Right kidney (tissue), 1 donor: ENCODE measurements around the gene ENOX1.

Source experiments
- DNase-seq: peaks from one replicate; pipeline ENCODE4 v3.0.0-alpha.2; 2016

ENOX1 gene

GRCh38 chr13:43608400-43609137 is 178.2 kb downstream of the ENOX1 start:
- no peak for DNase-seq

GRCh38 chr13:43597599-43597945 is 189.2 kb downstream of the ENOX1 start:
- DNase-seq: no peak

DNA sequence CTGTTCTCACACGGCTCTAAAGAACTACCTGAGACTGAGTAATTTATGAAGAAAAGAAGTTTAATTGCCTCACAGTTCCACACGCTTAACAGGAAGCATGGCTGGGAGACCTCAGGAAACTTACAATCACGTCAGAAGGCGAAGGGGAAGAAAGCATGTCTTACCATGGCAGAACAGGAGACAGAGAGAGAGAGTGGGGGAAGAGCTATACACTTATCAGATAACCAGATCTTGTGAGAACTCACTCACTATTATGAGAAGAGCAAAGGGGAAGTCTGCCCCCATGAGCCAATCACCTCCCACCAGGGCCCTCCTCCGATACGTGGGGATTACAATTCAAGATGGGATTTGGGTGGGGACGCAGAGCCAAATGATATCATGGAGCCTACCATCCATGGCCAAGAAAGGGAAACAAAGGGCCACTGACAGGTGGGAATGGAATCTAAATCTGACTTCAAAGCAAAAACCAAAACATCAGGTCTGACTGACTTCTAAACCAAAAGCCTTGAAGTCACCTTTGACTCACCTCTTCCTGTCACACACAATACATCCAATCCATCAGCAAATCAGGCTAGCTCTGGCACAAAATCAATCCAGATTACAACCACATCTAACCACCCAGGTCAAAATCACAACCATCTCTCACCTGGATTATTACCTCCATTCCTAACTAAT is 189.7 kb downstream of the ENOX1 start:
- no peak for DNase-seq

GRCh38 chr13:43596006-43596405 is 190.8 kb downstream of the ENOX1 start:
- no peak for DNase-seq

DNA sequence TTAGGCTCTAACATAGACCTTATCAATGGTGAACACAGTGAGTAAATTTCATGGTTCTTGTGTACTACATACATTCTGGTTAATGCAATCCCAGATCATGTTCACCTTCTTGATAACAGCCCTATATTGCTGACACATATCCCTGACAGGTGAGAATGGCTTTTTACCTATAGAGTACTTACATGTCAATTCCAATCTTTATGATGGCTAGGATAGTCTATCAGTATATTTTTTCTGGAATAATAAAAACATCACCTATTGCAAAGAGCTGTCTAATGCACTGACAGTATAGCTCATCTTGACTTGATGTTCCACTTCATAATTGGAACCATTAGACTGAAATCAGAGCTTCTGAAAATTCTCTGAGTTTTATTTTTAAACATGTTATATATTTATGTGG is 199.4 kb downstream of the ENOX1 start:
- no peak for DNase-seq

DNA sequence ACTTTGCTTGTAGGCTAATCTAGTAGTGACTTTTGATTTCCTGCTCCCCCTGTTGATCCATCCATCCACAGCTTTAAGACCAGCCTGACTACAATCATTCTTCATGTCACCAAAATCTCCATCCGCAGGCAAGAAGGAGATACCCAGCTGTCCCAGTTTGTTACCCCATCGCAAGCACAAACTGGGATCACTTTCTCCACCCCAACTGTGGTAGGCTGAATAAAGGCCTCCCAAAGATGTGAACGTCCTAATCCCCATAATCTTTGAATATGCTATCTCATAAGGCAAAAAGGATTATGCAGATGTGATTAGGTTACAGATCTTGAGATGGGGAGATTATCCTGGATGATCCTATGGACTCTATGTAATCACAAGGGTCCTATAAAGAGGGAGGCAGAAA is 202.0 kb downstream of the ENOX1 start:
- DNase-seq: no peak

DNA sequence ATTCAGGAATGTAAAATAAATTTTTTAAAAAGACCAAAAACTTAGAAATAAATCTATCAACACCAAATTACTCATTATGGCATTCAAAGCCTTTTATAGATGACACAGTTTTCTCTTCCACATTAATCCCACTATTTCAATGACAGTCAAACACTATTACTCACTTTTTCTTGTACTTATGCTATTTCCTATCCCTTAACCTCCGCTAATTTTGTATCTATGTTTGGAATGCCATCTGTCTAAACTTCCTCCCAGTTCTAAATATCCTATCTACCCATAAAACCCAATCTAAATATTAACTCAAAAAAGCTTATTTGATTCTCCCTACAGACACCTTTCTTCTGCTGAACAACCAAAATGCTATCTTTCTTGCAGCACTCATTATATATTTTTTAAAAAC is 203.5 kb downstream of the ENOX1 start:
- DNase-seq: no peak

GRCh38 chr13:43580280-43580679 is 206.5 kb downstream of the ENOX1 start:
- no peak for DNase-seq

- no peak for DNase-seq
Measured at GRCh38 chr13:43579321-43579720, 207.5 kb downstream of the ENOX1 start.

- no peak for DNase-seq
Measured at GRCh38 chr13:43574605-43575004, 212.2 kb downstream of the ENOX1 start.

- no peak for DNase-seq
Measured at GRCh38 chr13:43573802-43574514, 212.8 kb downstream of the ENOX1 start.

DNA sequence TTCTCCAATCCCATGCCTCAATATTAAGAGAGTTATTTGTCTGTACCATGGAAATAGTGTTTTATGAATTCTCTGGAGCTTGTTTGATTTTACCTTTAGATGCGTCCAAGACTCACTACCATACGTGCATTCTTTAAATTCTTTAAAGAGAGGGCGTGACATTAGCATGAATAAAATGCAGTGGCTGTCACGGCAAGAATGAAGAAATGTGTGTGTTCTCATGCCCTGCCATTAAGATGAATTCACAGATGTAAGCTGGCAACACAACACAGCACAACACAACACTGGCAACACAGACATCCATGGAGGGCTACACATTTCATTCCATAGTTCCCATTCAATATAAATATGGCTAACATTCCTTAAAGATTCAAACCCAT is 213.4 kb downstream of the ENOX1 start:
- DNase-seq: no peak

DNA sequence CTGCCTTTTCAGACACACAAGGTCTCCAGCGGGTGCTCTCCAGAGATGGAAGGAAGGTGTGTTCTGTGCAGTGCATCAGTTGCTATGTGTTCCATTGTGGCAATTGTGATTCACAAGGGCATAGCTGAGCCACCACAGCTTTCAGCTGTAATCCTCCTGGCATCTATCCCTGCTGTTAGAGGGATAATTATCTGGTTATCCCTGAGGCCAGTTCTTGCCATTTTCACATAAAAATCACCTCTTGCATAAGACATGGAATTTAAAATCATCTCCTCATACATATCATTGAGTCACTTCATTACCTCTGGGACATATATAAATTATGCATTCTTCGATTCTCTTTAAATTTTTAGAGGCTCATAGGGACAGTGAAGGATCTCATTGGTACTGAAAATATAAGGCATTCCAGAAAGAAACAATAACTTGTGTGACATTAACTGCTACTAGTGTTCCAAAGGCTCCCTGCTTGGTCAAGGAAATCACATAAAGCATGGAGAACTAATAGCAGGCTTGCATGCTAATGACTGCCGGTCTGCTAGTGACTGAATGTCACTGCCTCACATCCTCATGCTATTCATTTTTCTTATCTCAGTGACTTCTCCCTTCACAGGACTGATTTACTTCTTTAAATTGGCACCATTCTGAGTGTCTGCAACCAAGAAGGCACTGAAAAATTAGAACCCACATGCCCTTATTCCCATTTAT is 214.0 kb downstream of the ENOX1 start:
- DNase-seq: no peak

- no peak for DNase-seq
Measured at GRCh38 chr13:43569658-43570057, 217.1 kb downstream of the ENOX1 start.

DNA sequence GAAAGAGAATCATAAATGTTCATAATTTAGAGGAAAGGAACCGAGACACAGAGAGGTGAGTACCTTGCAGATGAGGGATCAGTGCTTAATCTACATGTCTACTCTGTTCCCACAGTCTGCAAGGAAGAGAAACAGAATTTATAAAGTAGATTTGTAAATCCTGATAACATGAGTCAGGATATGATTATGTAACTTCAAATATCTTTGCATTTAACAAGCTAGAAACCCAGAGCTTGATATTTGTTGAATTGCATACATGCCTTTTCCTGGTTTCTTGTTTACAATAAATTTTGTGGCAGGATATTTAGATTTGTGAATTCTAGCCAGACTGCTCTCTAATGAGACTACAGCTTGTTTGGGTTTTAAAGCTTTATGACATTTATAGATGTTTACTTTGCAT is 219.2 kb downstream of the ENOX1 start:
- no peak for DNase-seq

DNA sequence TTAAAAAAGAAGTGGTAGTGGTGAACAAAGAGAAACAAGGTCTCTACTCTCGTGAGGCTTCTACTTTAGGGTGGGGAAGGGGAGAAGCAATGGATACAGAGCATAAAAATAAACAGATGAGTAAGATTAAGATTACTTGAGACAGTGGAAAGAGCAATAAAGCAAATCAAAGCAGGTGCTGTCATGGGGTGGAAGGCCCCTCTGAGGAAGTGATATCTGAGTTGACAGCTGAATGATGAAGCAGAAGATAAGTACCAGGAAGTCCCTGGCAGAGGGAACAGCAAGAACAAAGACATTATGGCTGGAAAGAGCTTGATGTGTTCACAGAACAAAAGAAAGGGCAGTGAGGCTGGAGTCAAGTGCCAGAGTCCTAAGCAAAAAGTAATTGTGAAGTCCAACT is 221.8 kb downstream of the ENOX1 start:
- DNase-seq: no peak

GRCh38 chr13:43561081-43561480 is 225.7 kb downstream of the ENOX1 start:
- no peak for DNase-seq

GRCh38 chr13:43558939-43559338 is 227.8 kb downstream of the ENOX1 start:
- no peak for DNase-seq

GRCh38 chr13:43558326-43558725 is 228.4 kb downstream of the ENOX1 start:
- DNase-seq: no peak

DNA sequence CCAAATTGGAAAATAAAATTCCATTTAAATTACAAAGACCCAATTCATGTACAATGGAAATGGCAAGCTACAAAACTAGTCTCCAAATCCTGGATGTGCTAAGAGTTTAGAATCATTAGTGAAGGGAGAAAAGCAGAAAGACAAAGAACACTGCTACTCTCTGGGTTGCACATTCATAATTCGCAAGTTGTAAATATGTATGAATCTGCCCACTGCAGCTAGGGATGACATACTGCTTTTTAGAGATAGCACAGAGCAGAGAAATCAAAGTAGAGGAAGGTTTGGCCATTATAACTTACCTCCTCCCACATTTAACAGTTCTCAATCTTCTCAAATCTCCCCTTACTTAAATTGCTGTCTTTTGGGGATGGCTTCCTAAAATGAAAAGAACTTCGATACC is 231.1 kb downstream of the ENOX1 start:
- DNase-seq: no peak

DNA sequence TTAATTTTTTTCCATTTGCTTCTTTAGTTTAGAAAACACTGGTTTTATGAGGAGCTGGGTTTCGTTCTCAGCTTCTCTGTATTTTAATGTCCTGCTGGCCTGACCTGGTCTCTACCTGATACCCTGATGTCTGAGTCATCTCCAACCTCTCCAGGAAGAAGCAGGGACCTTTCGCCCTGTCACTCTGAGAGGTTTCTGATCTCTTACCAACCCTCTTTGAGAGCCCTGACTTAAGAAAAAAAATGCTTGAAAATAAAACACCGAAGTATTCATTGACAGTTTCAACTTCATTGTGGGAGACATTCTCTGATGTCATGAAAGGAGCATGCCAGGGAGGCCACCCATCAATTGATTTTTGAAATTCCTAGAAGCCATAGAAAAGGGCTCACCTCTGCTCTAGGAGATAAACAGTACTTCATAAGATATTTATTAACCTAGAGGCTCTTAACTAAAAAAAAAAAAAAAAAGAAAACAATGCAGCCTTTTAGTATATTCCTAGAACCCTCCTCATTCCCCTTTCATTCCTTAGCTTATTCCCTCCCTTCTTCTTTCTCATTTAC is 234.8 kb downstream of the ENOX1 start:
- no peak for DNase-seq

DNA sequence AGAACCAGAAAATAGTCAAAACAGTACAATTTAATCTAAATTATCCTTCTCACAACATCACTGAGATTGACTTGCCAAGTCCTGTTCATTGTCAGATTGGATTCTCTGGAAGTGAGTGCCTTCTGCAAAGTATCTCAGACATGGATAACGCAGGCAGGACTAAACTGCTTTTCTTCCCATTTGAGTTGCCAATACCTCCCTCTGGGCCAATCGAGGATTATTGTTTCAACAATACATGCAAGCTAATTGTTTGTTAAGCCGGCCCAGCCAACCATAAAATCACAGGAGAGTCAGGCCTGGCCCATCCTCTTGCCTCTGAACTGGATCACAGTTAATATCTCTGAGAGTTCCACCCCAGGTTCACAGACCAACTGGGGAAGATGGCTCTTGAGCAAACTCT is 240.0 kb downstream of the ENOX1 start:
- DNase-seq: no peak

DNA sequence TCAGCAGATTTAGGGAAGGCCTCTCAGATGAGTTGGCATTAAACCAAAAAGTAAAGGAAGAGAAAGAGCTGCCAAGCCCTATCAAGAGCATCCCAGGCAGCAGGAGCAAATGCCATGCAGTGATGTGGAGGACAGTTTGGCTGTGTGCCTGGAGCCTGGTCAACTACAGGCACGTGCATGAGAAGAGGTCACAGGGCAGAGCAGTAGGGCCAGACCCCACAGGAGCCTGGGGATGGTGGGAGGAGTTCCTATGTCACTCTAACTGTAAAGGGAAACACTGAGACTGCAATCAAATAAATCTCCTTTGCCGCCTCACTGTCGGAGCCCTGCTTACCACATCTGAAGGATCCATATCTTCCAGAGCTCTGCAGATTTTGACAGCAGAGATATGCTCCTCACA is 240.5 kb downstream of the ENOX1 start:
- DNase-seq: no peak
